Hematopoietic multipotent progenitor cell treated with erythropoietin and hydrocortisone succinate and interleukin-3 and kit ligand, for 4 days (in vitro differentiated cells): ENCODE results near the gene THOC1.

Experiments
- DNase-seq: peaks from one replicate; pipeline ENCODE4 v3.0.0-alpha.2; 2015

Gene THOC1

DNA sequence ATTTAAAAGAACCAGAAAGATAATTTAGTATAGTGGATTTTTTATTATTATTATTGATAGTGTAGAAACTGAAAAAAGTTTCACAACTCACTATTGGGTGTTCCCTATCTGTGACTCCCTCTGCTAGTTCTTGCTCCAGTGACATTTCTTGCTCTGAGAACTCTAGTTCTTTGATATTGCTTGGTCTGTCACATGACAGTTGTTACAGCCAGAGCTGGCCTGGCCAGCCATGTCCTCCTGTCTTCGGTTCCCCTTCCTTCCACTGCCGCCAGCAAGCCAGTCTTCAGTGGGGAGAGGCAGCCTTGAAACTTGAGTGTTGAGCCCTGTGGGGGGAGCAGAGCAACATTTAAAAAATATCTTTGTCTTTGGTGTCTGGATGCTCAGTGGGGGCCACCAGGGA lies 7.6 kb upstream of the THOC1 start:
- DNase-seq: peak; percentile 35

GRCh38 chr18:274313-274712 lies 6.5 kb upstream of the THOC1 start:
- DNase-seq: no peak

- no peak for DNase-seq
Measured at GRCh38 chr18:273525-273924, 5.7 kb upstream of the THOC1 start.

DNA sequence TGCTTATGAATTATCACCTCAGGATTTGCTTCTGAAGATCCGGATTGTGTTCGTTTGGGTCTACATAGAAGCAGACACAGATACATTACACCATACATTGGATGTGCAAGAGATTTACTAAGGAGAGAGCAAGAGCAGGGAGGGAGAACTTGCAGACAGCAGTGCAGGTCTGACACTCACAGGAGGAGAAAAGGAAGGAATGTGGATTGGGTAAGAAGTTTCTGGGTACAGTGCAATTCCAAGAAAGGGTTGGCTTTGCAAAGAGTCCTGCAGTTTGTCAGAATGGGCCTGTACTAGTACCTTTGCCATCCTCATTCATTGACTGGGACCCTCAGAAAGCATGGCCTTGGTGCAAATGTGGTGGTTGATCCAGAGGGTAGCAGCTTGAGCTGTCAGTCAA lies 4.8 kb upstream of the THOC1 start:
- no peak for DNase-seq

GRCh38 chr18:269480-270095 lies 1.7 kb upstream of the THOC1 start:
- DNase-seq: peak; percentile 33

DNA sequence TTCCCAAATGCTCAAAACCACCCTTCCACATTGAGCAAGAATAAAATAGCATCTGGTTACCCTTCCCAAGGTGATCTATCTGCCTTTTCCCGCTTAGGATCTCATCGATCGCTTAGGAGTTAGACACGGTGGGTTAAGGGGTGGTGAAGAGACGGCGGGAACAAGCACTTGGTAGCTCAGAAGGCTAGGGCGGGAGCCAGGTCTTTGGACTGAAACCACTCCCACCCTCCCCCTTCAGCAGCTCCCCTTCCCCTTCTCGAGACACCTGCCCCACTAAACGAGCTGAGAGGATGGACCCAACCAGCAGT lies 513 bp downstream of the THOC1 start:
- DNase-seq: no peak

GRCh38 chr18:261398-262073 lies 6.3 kb downstream of the THOC1 start:
- no peak for DNase-seq

DNA sequence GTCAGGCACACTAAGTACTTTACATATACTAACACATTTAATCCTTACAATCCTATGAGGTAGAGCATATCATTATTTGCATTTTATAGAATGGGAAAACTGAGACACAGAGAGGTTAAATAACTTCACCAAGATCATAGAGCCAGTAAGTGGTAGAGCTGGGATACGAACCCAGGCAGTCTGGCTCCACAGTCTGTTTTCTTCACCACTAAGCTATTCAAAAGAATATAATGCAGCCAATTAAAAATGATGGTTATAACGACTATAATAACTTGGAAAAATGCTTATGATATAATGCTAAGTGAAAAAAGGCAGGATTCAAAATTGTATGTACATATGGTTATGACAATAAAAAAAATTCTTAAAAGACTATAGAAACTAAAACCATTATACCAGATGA lies 7.3 kb downstream of the THOC1 start:
- no peak for DNase-seq

DNA sequence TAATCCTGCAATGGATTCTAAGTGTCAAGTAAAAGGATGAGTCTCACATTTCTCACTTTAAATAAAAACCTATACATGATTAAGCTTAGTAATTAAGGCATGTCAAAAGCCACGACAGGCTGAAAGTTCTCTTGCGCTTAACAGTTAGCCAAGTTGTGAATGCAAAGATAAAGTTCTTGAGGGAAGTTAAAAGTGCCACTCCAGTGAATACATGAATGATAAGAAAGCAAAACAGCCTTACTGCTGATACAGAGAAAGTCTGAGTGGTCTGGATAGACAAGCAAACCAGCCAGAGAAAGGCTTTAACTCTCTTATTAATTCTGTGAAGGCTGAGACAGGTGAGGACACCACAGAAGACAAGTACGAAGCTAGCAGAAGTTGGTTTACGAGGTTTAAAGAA lies 12.7 kb downstream of the THOC1 start:
- peak; percentile 64 for DNase-seq

GRCh38 chr18:253121-253520 lies 14.7 kb downstream of the THOC1 start:
- DNase-seq: no peak

DNA sequence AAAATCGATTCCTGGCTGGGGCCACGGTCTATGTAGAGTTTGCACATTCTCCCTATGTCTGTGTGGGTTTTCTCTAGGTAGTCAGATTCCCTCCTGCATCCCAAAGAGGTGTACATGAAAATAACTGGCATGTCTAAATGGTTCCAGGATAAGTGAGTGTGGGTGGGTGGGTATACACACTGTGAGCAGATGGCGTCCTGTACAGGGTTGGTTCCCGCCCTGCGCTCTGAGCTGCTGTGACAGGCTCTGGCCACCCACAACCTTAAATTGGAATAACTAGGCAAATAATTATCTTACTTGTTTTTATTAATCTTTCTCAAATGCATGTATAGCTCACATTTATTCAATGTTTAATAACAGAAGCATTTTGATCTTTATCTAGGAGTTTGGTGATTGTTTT lies 16.3 kb downstream of the THOC1 start:
- DNase-seq: no peak

DNA sequence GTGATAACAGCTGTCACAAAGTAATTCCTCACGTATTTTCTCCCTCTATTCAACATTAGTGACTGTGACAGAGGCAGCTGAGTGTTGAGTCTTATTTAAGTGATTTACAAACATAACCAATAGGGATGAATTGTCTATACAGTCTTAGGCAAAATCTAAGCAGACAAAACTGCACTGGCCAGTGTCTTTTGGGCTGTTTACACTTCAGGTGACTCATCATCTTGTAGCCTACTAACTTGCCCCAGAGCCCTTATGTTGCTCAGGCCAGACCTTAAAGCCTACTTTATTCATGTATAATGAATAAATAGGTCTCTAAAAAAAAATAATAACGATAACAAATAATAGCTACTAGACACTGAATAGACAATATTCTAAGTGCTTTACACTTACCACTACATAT lies 17.2 kb downstream of the THOC1 start:
- DNase-seq: no peak

- no peak for DNase-seq
Measured at GRCh38 chr18:248053-248452, 19.8 kb downstream of the THOC1 start.

GRCh38 chr18:245282-245847 lies 22.5 kb downstream of the THOC1 start:
- no peak for DNase-seq

- DNase-seq: no peak
Measured at GRCh38 chr18:240175-240574, 27.7 kb downstream of the THOC1 start.

DNA sequence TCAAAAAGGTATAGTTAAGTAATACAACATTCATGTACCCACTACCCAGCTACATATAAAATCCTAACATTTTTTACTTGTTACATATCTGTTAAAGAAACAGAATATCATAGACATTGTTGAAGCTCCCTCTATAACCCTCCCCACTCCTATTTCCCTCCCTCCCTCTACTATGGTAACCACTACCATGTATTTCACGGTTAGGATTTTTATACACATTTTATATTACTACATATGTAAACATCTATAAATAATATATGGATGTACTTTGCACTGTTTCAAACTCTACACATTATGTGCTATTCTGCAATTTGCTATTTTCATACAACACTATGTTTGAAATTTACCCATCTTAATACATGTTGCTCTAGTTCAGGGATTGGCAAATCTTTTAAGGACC lies 36.3 kb downstream of the THOC1 start:
- DNase-seq: no peak

DNA sequence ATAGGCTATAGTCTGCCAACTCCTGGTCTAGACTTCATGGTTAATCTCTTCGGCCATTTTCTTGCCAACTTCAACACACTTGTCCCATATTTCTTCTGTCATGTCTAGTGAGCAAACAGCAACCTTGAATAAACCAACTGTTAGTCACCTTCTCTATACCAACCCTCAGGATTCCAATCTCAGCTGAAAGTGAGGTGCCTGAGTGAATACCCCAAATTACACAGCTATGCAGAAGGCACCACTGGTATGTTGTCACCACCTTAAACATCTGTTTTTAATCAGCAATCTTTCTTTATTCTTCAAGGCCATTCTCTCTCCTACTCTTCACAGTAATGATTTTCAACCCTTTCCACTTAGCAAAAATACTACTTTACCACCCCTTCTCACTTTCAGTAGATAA lies 39.3 kb downstream of the THOC1 start:
- DNase-seq: no peak

GRCh38 chr18:227902-228301 lies 39.9 kb downstream of the THOC1 start:
- no peak for DNase-seq

DNA sequence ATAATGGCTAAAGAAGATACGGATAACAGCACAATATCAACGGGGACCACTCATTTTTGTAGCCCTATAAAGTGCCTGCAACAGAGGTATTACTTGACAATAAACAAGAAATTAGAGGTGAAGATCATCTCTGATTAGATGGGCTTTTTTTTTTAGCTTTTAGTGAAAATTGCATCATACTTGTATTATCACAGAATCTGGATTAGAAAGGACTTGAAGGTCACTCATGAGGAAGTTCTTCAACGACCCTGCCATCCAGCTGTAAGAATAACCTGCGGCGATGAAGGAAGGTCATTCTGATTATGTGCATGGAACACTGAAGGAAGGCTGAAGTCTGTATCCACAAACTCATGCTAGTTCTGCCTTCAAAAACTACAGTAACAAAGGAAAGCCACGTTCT lies 40.5 kb downstream of the THOC1 start:
- no peak for DNase-seq

DNA sequence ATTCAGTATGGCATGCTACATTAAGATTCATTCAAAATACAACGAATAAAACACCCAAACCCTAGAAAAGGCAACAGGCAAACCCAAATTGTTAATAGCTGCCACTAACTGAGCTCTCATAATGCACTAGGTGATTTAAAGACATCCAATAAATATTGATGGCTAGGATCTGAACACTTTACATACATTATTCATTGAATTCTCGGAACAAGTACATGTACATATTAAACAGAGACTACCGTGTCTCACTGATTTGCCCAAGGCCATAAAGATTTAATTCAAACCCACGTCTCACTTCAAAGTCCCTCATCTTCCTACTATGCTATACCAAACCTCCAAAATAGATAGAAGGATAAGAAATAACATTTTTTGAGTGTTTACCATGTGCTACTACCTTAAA lies 42.1 kb downstream of the THOC1 start:
- no peak for DNase-seq

DNA sequence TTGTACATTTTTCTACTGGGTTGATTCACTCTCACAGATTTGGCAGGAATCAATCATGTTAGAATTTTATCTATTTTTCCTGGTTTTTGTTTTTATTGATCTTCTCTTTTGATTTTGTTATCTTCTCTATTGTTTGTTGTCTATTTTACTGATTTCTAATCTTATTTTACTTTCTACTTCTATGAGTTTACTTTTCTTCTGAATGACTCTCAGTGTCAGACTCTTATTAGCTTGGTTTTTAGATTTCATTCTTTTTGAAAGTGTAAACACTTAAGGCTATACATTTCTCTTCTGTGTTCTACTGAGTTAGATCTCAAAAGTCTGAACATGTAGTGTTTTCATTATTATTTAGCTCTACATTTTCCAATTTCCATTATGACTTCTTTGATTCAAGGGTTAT lies 47.1 kb downstream of the THOC1 start:
- DNase-seq: no peak

- DNase-seq: no peak
Measured at GRCh38 chr18:217532-218336, 50.1 kb downstream of the THOC1 start.

DNA sequence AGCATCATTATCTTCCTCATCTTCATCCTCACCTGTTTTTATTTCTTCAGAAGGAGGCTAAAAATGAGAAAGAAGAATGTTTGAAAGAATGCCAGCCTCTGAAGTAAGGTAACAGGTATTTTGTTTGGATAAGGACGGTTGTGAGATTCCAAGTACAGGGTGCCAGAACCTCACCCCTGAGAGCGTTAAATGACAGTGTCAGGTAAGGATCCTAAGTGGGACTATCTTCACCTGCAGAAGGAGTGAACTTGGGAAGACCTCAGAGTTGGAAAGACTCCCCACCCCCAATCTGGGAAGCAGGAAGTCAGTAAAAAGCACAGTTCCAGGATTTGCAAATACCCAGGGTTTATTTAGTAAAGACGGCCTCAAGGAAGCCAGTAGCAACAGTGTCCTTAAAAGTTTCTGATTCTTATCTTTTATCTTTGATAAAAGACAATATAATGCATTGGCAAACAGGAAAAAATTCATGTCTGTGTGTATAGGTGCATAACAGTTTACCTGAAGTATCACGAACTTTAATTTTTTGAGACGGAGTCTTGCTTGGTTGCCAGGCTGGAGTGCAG lies 52.3 kb downstream of the THOC1 start:
- no peak for DNase-seq

DNA sequence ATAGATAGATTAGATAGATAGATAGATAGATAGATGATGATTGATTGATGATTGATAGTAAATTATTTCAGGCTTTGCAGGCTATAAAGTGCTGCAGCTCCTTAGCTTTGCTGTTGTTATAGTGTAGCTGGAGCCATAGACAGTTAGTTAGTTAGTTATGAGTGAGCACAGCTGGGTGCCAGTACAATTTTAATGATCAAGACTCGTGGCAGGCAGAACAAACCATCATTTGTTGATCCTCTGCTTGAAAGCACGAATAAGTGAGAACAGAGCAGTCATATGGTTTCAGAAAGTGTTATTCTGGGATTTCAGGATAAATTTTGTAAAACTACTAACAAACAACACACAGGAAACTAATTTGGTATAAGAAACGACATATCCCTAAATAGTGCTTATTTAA lies 53.9 kb downstream of the THOC1 start:
- no peak for DNase-seq
